ENCODE measurements around the gene KRTAP12-4.

GRCh38 chr21:44648557-44649311, 5.7 kb downstream of the KRTAP12-4 start:
- TF ChIP-seq POLR2A (IDR thresholded peaks at IDR 0.05; ENCODE audit: low read depth, low read length) (no peak), POLR2AphosphoS5 (IDR thresholded peaks at IDR 0.05; ENCODE audit: low read depth, low read length) (no peak), PAX5 (IDR thresholded peaks at IDR 0.05; ENCODE audit: insufficient read depth, low read length, severe bottlenecking) (no peak)

Data from GM12891 (cell line).